Limb (tissue), 2 donors: ENCODE data around the gene C3orf52.

Source experiments
- DNase-seq, 2 donors: peaks; one replicate each; pipeline ENCODE4 v3.0.0-alpha.2; 2016; ENCODE audit errors: extremely low spot score in 2 of 2

The C3orf52 gene

DNA sequence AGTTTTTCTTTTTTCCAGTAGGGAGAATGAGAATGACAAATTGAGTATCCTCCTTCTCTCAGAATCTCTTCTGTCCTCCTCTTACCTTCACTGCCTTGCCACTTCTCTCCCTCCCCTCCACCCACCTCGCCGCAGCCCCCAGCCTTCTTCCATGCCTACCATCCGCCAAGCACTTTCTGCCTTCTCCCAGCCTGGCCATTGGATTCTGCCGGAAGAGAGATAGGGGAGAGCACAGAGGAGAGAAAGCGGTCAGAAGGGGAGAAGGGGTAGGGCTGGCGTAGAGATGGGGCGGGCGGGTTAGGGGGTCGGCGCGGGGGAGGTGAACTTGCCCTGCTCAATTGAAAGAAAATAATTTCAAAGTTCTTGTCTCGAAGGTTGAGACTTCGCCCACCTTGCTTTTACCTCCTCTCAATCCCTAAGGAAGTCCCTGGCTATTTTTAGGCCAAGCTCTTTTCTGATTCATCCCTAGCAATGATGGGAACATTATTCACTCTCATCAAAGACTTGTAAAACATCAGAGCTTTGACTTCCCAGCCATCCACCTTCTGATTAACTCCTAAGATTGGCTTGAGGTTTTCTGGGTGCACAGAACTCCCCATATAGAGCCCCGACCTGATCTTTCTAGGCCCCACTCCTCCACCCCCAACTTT lies 811 bp downstream of the C3orf52 start:
- DNase-seq: no peak

DNA sequence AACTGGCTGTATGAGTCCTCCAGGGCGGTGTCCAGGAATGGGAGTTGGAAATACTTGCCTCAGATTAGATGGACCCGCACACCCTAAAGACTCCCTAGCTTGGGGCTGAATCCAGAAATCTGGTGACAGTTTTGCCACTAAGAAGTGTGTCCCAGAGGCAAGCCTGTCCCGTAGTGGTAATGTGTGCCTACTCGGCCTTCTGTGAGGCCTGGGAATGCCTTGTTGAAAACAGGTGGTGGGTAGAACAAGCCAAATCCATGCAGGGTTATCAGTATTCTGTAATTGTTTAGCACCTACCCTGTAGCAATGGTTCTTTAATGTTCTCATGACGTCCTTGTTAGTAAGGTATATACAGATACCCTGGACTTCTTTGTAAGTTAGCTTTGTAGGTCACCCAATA lies 1.6 kb downstream of the C3orf52 start:
- DNase-seq: no peak

DNA sequence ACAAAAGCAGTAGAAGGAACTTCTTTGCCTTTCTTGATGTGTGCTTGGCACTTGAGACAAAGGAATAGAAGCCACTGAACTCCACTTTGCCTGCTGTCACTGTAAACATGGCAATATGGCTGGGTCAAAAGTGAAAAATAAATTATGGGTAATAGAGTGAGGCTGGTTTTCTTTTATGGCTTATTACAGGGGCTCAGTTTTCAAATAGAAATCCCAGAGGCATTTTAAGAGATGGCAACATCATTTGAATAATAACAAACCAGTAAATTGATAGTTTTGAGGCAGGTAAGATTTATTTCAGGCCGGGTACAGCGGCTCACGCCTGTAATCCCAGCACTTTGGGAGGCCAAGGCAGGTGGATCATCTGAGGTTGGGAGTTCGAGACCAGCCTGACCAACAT lies 2.8 kb downstream of the C3orf52 start:
- no peak for DNase-seq

DNA sequence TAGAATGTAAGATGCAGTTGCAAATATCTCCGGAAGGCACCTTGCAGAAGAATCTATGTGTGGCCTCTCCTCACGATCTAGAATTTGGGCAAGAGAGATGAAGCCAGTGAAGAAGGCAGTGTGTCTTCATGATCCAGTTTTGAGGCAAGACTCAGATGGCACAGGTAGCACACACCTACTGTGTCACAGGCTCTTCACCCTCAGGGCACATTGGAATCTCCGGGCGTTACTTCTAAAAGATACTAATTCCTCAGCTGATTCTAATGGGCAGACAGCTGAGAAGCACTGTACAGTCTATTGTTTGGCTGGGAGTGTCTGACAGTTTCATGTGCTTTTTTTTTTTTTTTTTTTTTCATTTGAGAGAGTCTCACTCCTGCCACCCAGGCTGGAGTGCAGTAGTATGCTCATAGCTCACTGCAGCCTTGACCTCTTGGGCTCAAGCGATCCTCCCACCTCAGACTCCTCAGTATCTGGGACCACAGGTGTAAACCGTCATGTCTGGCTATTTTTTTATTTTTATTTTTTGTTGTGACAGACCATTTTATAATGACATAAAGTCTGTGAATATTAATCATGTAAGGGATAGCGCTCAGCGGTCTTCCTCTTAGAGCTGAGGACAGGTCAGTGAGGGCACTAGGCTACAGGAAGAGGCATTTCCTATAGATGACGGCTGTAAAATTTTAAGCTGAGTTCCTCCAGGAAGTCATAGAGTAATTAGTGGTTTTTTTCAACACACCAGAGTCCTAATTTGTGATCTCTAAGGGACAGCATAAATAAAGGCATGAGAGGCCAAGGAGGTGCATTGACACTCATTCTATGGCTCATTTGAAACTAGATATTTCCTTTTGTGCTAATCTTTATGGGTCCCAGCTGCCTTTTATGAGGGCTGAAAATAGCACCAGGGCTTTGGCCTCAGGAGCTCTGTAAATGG lies 4.0 kb downstream of the C3orf52 start:
- DNase-seq: no peak

DNA sequence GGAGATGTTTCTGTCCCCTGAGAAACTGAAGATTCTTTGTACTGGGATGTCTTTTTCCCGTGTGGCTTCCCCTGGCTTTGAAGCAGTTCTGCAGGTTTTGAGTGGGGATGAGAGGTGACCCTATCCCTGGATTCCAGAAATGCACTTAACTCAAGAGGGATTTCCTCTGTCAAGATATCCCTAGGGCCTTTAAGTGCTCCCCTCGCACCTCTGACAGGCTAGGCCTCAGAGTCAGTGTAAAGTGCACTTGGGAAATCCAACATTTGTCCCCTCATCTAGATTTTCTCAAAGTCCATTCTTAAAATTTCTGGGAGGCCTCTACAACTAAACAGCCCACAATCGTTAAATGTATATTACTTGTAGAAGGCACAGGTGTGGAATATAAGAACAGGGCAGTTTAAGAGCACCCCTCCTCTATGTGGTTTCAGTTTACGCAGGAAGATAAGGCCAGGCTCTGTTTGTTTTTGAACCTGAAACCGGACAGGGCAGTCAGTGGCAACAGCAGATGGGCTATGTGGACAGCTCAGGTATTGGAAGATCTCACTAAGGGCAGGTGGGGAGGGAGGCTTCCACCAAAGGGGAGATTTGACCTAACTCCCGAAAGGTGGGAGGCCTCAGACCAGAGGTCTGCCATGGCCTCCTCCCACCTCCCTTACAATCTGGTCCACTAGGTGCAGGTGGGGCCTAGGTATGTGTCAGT lies 4.8 kb downstream of the C3orf52 start:
- DNase-seq: no peak

DNA sequence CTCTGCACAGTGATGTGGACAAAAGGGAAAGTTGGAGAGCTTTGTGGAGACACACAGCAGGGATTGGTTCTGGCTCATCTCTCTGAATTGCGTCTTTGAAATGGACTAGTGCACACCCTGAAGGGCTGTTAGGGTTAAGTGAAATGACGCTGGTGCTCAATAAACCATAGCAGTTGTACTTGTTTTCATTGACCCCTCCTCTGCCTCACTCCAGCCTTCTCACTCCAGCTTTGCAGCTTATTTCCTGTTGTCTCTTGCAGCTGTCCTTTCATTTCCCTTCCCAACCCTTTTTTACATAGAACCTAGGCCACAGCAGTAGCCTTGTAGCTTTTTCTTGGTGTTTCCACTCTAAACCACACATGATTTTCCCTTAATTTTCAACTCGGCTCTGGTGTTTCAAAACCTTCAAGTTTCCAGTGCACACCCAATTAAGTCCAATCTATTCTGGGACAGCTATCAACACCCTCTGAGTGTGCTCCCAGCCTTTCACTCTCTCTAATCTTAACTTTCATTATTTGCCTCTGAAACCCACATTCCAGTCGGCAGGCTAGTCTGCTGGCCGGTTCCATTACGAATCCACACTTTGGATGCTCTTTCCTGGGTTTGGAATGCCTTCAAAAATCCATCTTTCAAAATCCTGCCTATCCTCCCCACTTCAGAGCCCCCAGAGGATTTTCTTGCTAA lies 6.4 kb downstream of the C3orf52 start:
- DNase-seq: no peak

DNA sequence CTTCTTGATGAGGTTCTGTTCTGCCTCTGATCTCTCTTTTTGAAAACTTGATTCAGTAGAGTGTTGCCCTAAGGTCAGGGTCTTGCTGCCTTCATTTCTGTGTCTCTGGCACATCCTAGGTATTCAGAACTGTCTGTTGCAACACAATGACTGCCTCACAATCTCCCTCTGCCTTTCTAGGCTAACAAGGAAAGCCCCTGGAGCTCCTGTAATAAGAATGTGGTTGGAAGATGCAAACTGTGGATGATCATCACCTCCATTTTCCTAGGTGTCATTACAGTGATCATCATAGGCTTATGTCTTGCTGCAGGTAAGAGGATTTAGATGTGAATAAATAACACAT lies 7.0 kb downstream of the C3orf52 start:
- no peak for DNase-seq

DNA sequence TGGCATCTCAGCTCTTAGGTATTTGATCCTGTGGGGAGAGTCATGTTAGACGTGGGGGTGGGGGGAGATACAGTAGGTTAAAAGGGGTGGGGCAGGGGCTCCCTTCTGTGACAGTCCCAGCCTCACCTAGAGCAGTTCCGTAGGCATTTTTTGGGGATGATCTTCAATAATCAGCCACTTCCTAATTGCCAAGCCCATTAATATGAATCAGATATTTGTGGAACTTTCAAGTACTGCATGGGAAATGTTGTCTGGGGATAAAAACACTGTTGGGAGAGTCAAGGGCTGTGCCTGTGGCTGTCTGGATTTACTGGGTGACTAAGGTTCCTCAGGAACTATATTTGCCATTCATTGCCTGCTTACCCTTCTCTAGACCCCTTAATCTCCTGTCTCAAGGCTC lies 9.5 kb downstream of the C3orf52 start:
- DNase-seq: no peak

DNA sequence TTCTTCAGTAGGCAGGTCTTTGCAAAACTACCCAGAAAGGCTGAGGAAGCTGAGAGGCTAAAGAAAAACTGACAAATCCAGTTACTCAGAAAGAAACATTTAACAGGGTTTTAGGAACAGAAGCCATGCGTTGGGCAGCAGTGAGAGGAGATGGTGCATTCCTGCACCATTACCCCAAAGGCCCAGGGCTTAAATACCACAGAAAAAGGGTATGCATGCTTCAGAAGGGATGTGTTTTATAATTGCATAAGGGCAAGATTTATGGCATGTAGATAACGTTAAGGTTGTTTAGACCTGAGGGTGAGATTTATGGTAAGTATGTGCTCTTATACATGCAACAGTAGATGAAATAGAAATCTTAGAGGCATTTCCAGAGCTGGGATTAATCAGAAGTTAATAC lies 10.0 kb downstream of the C3orf52 start:
- DNase-seq: no peak

DNA sequence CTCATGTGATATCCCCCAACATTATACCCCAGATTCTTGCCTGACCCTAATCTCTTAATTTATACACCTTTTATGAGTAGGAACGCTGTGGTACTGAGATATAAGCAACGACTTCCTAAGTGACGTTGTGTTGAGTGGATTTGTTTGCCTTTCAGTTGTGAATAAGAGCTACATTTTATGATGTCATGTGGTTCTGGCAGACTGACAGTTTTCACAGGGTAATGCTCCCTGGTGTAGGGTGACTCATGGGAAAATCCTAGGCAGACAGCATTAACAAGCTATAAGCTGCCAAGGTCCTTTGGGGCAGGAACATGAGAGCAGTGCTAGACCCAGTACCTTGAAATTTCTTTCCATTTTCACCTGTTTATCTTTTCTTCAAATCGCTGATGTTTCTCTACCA lies 11.2 kb downstream of the C3orf52 start:
- DNase-seq: no peak

DNA sequence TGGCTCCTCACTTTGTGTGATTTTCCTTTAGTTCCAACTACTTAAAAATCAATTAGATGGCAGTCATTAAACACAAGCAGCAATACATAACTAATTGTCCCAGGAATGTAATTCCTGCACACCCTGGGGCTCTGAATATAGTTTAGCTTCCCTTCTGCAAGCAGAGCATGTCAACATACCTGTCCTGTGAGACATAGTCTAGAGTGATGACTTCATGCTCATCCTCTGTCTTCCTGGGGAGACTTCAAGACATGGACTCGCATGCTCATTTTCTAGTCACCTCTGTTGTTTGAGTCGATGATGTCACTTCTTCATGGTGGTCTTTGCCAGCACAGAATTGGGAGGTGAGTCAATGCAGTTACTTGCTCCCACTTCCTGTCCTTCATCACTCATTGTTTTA lies 15.7 kb downstream of the C3orf52 start:
- DNase-seq: no peak

DNA sequence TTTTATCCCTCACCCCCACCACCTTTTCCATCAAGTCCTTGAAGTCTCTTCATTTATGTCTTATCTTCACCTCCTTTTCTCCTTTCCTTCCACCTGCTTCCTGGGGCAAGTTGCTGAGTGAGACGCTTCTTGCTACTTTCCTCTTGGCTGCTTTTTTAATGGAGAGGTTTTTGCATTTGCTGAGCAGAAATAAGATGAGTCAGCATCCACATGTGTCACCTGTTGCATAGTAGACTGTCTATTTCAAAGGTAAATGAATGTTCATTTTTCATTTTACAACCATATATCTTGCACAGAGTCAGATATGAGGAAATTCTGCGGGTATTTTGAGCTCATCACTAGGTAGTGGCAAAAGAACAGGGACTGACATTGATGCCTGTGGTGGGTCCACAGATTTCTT lies 18.6 kb downstream of the C3orf52 start:
- no peak for DNase-seq

DNA sequence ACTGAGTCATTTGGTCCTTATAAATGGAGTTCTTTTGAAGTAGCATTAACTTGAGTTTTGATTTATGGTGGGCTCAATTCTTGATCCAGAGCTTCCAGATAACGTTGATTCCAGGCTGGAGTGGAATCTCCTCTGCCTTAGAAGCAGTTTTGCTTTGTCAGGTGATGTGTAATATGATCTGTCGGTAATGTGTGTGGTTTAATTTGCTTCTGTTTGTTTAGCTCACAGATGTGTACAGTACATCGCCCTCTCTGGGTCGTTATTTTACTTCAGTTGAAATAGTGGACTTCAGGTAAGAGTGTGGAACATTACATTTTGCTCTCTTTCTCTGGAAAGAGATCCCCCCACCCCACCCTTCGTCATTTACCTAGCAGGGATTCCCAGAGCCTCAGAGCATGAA lies 23.1 kb downstream of the C3orf52 start:
- DNase-seq: no peak

DNA sequence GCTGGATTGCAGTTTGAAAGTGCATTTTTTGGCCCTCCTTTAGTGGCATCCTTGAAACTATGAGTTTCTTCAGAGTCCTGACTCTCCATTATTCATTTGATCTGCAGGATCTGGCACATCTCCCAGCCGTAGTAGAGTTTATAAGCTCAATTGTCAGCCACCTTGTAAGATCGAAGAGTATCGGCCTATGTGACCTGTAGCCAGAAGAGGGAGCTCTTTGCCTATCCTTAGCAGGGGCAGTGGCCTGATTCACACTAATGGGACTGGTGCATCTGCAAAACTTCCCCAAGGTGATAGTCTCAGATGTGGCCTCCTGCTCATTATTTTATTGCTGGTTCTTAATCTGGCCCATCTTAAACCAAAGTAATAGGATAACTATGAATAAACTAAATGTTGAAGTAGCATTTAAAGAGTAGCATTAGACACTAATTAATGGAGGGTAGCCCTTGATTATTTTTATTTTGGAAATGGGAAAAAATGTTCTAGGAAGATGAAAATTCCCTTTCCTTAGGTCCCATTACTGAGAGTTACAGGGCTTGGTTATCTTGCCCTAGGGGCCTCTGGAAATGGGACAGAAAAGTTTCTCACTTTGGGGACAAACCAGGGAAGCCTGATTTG lies 25.7 kb downstream of the C3orf52 start:
- DNase-seq: no peak

DNA sequence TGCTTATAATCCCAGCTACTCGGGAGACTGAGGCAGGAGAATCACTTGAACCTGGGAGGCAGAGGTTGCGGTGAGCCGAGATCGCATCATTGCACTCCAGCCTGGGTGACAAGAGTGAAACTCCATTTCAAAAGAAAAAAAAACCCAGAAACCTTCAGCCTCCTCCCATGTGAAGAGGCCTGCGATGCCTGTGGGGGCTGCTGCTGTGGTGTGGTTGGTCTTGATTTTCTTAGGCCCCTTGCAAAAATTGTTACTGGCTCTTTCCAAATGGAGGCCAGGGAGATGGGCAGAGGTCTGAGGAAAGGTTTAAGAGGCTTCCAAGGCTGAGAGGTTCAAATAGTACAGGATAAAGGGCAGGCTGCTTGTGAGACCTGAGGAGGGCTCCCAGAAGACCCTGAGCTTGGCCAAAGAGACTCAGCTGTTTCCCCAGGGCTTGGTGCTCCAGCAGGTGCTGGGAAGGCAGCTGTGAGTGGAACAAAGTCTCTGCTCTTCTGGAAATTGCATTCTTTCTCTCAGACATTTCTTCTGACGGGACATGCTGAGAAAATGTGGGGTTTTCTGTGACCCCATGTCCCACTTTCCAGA lies 28.5 kb downstream of the C3orf52 start:
- DNase-seq: no peak

DNA sequence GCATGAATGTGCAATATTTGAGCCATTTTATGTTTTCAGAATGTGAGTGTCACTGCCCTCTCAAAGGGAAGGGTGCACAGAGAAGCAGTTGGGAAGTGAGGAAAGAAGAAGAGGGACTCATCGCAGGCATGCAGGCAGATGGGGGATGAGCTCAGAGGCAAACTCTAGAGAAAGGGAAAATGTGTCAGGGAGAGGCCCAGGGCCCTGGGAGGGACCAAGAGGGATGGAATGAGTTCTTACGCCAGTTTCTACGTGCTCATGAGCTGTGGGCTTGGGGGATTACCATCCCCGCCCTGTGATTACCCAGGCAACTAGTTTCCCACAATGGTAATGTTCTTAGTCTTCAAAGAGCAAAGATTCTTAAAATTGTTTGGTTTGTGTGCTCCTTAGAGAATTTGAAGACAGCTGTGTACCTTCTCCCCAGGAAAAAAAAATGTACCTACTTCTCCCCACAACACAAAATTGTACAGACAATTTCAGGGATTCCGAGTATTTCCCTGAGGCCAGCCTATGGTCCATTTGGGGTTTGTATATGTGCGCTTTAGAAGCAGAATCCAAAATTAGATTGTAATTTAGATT lies 29.1 kb downstream of the C3orf52 start:
- no peak for DNase-seq

DNA sequence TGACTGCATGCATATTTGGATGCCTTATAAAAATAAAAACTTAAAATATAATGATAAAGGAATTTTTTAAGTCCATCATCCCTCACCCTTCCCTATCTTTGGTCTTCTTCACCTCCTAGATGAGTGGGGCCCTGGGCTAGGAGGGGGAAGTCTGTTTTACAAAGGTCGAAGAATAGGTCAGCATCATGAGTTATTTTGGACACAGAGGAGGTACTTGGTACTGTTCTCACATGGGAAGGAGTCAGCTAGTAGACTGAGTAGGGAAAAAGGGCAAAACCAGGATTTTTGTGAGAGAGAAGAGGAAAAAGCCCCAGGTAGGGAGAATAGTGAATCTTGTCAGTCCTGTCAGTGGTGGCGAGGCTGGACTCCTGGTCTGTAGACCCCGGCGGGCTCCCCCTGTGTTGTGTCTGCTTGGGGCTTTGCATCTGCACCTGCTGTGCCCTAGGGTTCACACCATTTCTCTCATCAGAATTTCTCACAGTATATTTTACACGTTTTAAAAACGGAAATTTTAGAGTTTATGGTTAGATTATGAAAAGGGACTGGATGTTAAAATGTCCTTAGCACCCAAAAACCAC lies 29.7 kb downstream of the C3orf52 start:
- DNase-seq: no peak

DNA sequence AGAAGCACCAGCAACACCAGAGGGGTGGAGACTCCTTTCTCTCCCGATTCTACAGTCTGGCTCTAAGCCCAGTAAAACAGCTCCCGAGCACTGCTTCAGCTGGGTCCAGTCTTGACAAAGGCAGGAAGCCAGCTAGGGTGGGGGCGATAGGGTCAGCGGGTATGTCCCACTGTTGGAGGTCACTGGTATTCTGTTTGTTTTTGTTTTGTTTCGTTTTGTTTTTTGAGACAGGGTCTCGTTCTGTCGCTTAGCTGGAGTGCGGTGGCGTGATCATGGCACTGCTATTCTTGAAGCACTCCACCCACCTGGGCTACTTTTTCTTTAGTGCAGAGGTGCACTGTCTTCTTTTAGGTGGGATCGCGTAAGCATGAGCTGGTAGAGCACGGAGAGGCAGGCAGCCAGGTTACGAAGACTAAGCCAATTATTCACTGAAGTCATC lies 30.6 kb downstream of the C3orf52 start:
- no peak for DNase-seq

DNA sequence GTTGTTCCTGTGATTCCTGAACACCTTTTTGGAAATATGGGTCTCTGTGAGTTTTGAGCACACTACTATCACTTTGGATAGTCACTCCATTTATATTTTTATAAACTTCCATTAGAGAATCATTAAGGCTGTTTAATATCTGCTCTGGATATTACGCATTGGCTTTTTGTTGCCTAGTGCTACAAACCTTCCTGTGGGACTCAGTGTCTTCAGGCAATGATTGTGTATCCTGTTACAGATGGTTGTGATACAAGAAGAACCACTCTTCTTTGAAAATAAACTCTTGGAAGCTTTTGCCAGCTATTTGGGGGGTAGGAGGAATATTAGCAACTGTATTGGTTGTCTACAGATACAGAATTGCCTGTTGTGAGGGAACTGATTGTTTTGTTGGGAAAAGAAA lies 31.2 kb downstream of the C3orf52 start:
- DNase-seq: no peak

DNA sequence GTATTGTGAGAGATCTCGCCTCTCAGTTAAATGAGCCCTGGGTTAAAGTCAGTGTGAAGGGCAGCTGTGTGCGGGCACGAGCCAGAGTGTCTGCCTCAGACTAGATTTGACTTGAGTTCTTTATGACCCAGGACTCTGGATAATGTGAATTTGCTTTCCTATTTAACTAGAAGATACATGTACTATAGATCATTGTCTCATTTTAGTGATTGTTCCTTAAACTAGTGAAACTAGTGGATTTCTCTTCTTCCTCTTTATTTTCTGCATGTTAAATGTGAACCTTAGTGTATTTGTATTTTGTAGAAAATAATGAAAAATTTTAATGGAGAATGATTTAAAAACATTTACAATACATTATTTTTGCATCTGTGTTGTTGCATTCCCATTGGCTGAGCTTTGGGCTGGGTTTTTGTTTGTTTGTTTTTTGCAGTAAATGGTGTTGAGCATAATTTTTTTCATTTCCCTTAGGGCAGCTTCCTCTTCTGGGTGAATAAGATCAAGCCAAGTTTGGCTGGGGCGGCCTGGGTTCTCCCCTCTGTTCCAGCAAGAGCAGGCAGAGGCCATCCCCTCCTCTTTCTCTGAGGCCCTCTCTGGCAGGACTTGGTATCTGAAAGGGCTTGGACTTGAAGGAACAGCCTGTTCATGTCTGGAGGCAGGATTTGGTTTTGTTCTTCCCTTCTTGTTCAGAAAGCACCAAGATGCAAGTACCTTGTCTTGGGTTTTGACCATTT lies 31.8 kb downstream of the C3orf52 start:
- DNase-seq: no peak
